Stimulated activated naive CD8-positive, alpha-beta T cell treated with anti-CD3 and anti-CD28 coated beads, Interleukin-15, Interleukin-2, amounts not matched to agents 100 ng/mL and 50 ng/mL, for 24 hours (primary cell): ENCODE data around the gene RGS10.

Source experiments
- H3K27ac Mint-ChIP-seq: one replicate; pipeline ENCODE4 v1.8.0; 2021; ENCODE audit warnings: mild to moderate bottlenecking, mixed read lengths
- H3K27me3 Mint-ChIP-seq: one replicate; pipeline ENCODE4 v1.8.0; 2021; ENCODE audit warnings: mixed read lengths
- H3K36me3 Mint-ChIP-seq: one replicate; pipeline ENCODE4 v1.8.0; 2021; ENCODE audit warnings: low read depth, mixed read lengths
- H3K4me1 Mint-ChIP-seq: one replicate; pipeline ENCODE4 v1.8.0; 2021; ENCODE audit warnings: low read depth, mixed read lengths
- H3K4me3 Mint-ChIP-seq: one replicate; pipeline ENCODE4 v1.8.0; 2021; ENCODE audit warnings: mild to moderate bottlenecking, mixed read lengths
- H3K9me3 Mint-ChIP-seq: one replicate; pipeline ENCODE4 v1.8.0; 2021; ENCODE audit warnings: mixed read lengths

RGS10 gene

DNA sequence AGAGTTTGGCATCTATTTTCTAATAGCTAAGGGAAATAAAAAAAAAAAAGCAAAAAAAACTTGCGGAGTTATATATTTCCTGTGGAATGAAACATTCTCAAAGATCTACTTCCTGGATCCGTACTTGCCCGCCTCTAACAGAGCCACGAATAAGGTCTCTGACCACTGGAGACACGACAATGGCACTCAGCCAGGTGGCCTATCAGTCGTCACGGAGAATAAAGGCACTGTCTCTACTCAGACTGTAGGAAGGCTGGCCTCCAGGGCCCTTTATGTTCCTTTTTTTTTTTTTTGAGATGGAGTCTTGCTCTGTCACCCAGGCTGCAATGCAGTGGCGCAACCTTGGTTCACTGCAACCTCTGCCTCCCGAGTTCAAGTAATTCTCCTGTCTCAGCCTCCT is 58.7 kb downstream of the RGS10 start:
- H3K9me3 Mint-ChIP-seq = no peaks in the 10 kb centered on the region
- H3K4me1 Mint-ChIP-seq = peaks cover 13% of the 10 kb centered on the region
- no peak overlapping the region for H3K4me3 Mint-ChIP-seq
- H3K27me3 Mint-ChIP-seq = no peaks in the 10 kb centered on the region
- H3K36me3 Mint-ChIP-seq = no peaks in the 10 kb centered on the region
- no peak overlapping the region for H3K27ac Mint-ChIP-seq

DNA sequence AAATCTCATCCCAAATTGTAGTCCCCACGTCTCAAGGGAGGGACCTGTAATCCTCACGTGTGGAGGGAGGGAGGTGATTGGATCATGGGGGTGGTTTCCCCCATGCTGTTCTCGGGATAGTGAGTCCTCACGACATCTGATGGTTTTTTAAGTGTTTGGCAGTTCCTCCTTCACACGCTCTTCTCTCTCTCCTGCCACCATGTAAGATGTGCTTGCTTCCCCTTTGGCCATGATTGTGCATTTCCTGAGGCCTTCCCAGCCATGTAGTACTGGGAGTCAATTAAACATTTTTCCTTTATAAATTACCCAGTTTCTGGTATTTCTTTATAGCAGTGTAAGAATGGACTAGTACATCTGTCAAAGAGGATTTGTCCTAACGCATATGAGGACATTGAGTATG is 59.5 kb downstream of the RGS10 start:
- H3K36me3 Mint-ChIP-seq = no peaks in the 10 kb centered on the region
- H3K9me3 Mint-ChIP-seq = no peaks in the 10 kb centered on the region
- H3K27me3 Mint-ChIP-seq = no peaks in the 10 kb centered on the region
- H3K27ac Mint-ChIP-seq = no peak overlapping the region
- H3K4me3 Mint-ChIP-seq = no peak overlapping the region
- H3K4me1 Mint-ChIP-seq = peaks cover 19% of the 10 kb centered on the region

DNA sequence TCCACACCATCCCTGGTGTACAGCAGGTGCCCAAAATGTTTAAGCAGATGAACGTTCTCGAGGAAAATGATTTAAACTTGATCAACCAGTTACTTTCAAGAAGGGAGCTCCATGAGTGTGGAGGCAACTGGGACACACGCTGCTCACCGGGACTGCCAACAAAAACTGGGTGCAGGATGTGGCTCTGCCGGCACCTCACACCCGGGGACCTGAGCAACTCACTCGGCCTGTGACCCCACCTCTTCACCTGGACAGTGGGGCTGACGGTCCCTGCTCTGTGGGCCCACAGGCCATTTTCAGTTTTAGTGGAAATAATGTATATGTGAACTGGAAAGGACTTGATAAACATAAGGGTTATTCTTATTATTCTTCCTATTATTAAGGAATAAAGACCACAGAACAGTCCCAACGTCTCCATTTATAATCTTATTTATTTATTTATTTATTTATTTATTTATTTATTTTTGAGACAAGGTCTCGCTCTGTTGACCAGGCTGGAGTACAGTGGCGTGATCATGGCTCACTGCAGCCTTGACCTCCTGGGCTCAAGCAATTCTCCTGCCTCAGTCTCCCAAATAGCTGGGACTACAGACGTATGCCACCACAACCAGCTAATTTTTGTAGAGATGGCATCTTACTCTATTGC is 60.6 kb downstream of the RGS10 start:
- Mint-ChIP-seq H3K9me3 (no peaks in the 10 kb centered on the region), H3K4me1 (peaks cover 29% of the 10 kb centered on the region), H3K27ac (no peak overlapping the region), H3K4me3 (no peak overlapping the region), H3K27me3 (no peaks in the 10 kb centered on the region), H3K36me3 (no peaks in the 10 kb centered on the region)

- Mint-ChIP-seq H3K4me1 (peaks cover 35% of the 10 kb centered on the region), H3K36me3 (no peaks in the 10 kb centered on the region), H3K4me3 (no peak overlapping the region), H3K27ac (no peak overlapping the region), H3K27me3 (no peaks in the 10 kb centered on the region), H3K9me3 (no peaks in the 10 kb centered on the region)
Measured at GRCh38 chr10:119480667-119481066, 61.9 kb downstream of the RGS10 start.

DNA sequence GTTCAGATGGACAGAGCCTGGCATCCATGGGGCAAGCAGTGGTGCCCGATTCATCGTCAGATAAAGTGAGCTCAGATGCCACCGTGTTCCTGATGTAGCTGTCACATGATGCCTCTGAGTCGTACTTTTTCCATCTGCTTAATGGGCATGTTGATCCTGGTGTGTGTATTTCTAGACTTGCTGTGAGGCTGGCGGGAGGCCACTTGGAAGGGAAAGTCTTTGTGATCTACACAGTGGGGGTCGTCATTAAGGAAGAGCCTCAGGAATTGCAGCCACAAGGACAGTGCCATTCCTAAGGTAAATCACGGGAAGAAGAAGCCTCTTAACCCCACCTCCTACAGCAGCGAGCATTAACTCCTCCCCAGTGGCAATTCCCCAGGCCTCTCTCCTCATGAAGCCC is 63.0 kb downstream of the RGS10 start:
- H3K9me3 Mint-ChIP-seq = no peaks in the 10 kb centered on the region
- H3K36me3 Mint-ChIP-seq = no peaks in the 10 kb centered on the region
- H3K27ac Mint-ChIP-seq = no peak overlapping the region
- no peak overlapping the region for H3K4me3 Mint-ChIP-seq
- peaks cover 35% of the 10 kb centered on the region for H3K4me1 Mint-ChIP-seq
- H3K27me3 Mint-ChIP-seq = no peaks in the 10 kb centered on the region

- Mint-ChIP-seq H3K27me3 (no peaks in the 10 kb centered on the region), H3K27ac (peak overlapping the region; percentile 75), H3K36me3 (no peaks in the 10 kb centered on the region), H3K9me3 (no peaks in the 10 kb centered on the region), H3K4me3 (peak overlapping the region; percentile 52), H3K4me1 (peaks cover 35% of the 10 kb centered on the region)
Measured at GRCh38 chr10:119478811-119479341, 63.6 kb downstream of the RGS10 start.

DNA sequence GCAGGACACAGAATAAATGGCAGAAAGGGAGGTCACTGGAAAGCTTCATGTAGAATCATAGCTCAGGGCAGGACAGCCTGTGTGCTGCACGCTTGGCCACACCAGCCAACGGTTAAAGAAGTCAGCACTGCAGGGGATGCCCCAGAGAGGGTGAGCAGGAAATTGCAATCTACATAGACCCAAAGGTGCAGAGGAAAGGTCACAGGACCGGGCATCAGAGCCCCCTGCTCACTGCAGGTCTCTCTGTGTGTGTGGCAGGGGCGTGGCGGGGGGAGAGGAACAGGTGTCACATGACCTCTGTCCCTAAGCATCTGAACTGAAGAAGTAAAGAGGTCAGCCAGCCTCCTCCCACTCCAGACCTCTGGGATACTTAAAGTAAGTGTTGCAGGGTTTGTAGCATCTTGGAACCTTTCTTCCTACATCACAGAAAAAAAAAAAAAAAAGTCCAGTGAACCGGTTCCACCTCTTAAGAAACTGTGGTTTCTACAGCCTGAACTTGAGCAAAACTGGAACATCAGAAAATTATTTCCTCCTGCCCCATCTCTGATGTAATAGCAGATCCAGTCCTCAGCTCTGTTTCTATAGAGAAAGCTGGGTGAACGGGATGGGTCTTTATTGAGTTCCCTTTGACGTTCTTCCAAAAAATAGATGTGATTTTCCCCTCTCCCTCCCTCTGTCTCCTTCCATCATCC is 64.3 kb downstream of the RGS10 start:
- H3K9me3 Mint-ChIP-seq = no peaks in the 10 kb centered on the region
- peaks cover 35% of the 10 kb centered on the region for H3K4me1 Mint-ChIP-seq
- H3K4me3 Mint-ChIP-seq = peak overlapping the region; percentile 52
- no peaks in the 10 kb centered on the region for H3K36me3 Mint-ChIP-seq
- peak overlapping the region; percentile 75 for H3K27ac Mint-ChIP-seq
- no peaks in the 10 kb centered on the region for H3K27me3 Mint-ChIP-seq

GRCh38 chr10:119477444-119477843 is 65.1 kb downstream of the RGS10 start:
- H3K36me3 Mint-ChIP-seq = no peaks in the 10 kb centered on the region
- no peak overlapping the region for H3K4me3 Mint-ChIP-seq
- H3K9me3 Mint-ChIP-seq = no peaks in the 10 kb centered on the region
- no peaks in the 10 kb centered on the region for H3K27me3 Mint-ChIP-seq
- peak overlapping the region; percentile 2 for H3K27ac Mint-ChIP-seq
- peaks cover 35% of the 10 kb centered on the region for H3K4me1 Mint-ChIP-seq

DNA sequence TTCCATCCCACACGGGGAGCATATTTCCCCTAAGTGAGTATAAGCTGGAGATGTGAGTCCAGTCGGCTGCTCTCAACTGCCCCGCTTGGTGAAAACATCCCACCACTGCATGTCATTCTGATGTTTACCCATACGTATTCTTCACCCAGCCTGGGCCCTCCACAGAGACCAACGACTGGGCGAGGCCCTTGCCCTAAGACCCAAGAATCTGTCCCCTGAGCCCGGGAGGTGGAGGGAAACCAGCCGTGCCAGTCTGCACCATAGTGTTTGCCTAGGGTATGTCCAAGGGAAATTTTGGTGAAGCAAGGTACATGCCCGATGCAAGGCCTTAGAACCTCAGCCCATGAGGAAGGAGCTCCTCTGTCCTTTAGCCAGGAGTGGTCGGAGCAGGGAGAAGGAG is 67.9 kb downstream of the RGS10 start:
- Mint-ChIP-seq H3K9me3 (no peaks in the 10 kb centered on the region), H3K36me3 (no peaks in the 10 kb centered on the region), H3K4me3 (no peak overlapping the region), H3K4me1 (peaks cover 36% of the 10 kb centered on the region), H3K27me3 (no peaks in the 10 kb centered on the region), H3K27ac (no peak overlapping the region)

DNA sequence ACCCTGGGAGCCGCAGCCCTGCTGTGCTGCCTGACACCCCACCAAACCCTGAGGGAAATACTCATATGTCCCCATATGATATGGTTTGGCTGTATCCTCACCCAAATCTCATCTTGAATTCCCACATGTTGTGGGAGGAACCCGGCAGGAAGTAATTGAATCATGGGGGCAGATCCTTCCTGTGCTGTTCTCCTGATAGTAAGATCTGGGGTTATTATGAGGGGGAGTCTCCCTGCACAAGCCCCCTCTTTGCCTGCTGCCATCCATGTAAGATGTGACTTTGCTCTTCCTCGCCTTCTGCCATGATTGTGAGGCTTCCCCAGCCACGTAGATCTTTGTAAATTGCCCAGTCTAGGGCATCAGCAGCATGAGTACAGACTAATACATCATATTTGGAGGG is 68.7 kb downstream of the RGS10 start:
- Mint-ChIP-seq H3K27ac (no peak overlapping the region), H3K4me1 (peaks cover 27% of the 10 kb centered on the region), H3K36me3 (no peaks in the 10 kb centered on the region), H3K9me3 (no peaks in the 10 kb centered on the region), H3K4me3 (no peak overlapping the region), H3K27me3 (no peaks in the 10 kb centered on the region)

- no peak overlapping the region for H3K4me3 Mint-ChIP-seq
- no peaks in the 10 kb centered on the region for H3K36me3 Mint-ChIP-seq
- H3K9me3 Mint-ChIP-seq = no peaks in the 10 kb centered on the region
- no peaks in the 10 kb centered on the region for H3K27me3 Mint-ChIP-seq
- no peak overlapping the region for H3K27ac Mint-ChIP-seq
- H3K4me1 Mint-ChIP-seq = peaks cover 15% of the 10 kb centered on the region
Measured at GRCh38 chr10:119470920-119471702, 71.4 kb downstream of the RGS10 start.

DNA sequence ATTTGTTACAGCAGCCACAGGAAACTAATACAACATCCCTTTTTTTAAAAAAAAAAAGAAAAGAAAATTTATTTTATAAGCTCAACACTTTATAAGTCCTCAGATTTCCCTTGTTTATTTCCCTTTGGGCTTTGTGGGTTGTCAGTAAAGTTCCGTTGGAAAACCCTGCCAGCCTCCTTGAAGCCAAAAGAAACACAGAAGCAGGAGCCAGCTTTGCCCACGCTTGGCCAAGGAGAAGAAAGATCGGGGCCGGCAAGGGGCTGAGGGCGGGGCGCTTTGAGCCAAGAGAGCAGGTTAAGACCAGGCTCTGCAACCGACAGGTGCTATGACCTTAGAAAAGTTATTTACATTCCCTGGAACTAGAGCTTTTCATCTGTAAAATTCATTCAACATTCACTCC is 72.7 kb downstream of the RGS10 start:
- peaks cover 18% of the 10 kb centered on the region for H3K4me1 Mint-ChIP-seq
- H3K36me3 Mint-ChIP-seq = no peaks in the 10 kb centered on the region
- no peak overlapping the region for H3K4me3 Mint-ChIP-seq
- H3K9me3 Mint-ChIP-seq = no peaks in the 10 kb centered on the region
- H3K27me3 Mint-ChIP-seq = no peaks in the 10 kb centered on the region
- no peak overlapping the region for H3K27ac Mint-ChIP-seq

DNA sequence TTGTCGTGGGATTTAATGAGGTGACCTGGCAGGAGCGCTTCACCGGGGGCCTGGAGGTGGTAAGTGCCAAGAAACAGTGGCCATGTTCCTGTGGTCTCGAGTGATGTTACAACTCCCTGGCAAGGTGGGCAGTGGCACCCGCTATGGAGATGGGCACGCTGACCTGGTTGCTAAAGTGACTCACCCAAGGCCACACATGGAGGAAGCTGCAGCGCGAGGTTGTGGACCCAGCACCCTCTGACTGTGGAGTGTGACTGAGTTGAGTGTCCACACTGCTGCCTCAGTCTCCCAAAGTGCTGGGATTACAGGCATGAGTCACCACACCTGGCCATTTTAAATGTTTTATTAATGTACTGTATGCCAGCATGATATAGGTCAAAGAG is 73.2 kb downstream of the RGS10 start:
- no peaks in the 10 kb centered on the region for H3K36me3 Mint-ChIP-seq
- H3K4me3 Mint-ChIP-seq = no peak overlapping the region
- no peaks in the 10 kb centered on the region for H3K27me3 Mint-ChIP-seq
- no peaks in the 10 kb centered on the region for H3K9me3 Mint-ChIP-seq
- peaks cover 18% of the 10 kb centered on the region for H3K4me1 Mint-ChIP-seq
- H3K27ac Mint-ChIP-seq = no peak overlapping the region

DNA sequence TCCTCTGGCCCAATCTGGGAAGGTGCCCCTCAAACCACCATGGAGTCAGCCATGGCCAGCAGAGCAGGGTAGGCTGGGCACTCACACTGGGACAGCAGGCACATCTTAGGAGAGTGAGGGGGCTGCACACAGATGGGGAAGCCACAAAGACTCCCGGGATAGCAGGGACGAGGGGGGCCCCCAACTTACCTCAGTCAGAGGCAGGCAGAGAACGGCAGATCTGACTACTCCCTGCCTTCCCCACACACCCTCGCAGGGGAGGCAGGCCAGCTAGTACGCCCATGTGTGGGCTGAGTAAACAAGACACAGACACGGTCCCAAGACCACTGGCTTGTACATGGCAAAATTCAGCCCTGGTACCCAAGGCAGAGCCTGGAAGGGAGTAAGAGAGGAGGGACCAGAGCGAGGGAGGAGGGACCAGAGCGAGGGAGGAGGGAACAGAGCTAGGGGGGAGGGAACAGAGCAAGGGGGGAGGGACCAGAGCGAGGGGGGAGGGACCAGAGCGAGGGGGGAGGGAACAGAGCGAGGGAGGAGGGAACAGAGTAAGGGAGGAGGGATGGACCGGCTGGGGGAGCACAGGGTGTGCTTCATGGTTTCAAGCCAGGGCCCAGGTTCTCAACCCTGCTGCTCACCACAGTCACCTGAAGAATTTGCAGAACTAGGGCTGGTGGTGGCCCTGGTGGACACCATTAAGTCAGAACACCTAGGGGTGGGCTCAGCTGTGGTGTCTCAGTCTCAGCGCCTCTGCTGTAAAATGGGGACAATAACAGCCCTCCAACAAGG is 73.8 kb downstream of the RGS10 start:
- H3K27me3 Mint-ChIP-seq = no peaks in the 10 kb centered on the region
- H3K36me3 Mint-ChIP-seq = no peaks in the 10 kb centered on the region
- H3K4me3 Mint-ChIP-seq = no peak overlapping the region
- H3K4me1 Mint-ChIP-seq = peaks cover 18% of the 10 kb centered on the region
- H3K27ac Mint-ChIP-seq = no peak overlapping the region
- no peaks in the 10 kb centered on the region for H3K9me3 Mint-ChIP-seq

DNA sequence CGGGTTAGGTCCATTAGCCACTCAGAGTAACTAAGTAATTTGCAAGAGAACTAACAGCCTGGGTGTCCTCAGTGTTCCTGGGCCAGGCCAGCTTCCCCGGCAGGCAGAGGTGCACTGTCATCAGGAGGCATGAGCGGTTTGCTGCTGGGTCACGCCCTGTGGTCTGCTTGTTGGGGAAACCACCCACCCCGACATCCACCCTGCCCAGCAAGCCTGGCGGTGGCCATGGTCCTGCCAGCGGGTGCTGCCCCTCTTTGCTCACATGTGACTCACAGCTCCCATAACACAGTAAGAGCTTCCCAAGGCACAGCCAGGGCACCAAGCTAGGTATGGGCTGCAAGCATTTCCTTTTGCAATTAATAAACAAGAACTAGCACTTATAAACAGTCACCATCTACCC is 75.9 kb downstream of the RGS10 start:
- Mint-ChIP-seq H3K27me3 (no peaks in the 10 kb centered on the region), H3K4me3 (no peak overlapping the region), H3K27ac (no peak overlapping the region), H3K4me1 (peaks cover 18% of the 10 kb centered on the region), H3K36me3 (no peaks in the 10 kb centered on the region), H3K9me3 (no peaks in the 10 kb centered on the region)
